Measurements from ENCODE around the gene IL31RA.
"Not testable (repeated sequence)": the region's sequence is repeated elsewhere in the genome, so short reads cannot be mapped to it uniquely, and the experiment has no call there.

The IL31RA gene

DNA sequence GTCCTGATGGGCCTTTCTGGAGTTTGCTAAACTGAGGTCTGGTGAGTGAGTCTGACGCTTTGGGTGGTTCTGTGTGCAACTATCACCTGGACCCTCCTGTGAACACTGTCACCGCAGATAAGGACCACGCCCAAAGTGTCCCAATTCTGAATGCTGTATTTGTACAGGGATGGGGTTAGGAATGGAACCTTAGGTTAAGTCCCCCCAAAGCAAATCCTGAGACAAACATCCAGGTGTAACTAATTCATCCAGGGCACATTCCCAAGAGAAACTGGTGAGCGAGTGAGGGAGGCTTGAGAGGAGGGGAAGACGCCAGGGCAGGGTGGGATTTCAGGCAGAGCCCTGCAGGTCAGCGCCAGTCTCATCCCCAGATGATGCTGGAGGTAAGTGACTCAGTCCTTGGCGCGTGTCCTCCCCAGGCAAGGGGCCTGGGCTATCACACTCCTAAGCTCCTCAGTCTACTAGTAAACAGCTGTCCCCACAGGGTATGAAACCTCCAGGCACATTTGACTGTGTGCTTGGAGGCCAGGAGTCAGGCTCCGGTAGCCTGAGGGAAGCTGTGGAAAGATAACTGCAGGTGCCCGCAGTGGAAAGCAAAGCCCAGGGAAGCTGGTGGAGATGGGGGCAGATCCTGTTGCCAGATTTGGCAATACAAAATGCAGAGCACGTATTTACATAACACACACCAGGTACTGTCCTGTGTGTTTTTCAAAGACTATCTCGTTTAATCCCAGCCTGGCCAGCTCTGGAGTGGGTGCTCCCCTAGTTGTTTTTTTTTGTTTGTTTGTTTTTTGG lies 76.9 kb downstream of the IL31RA start:
- DNase-seq = no peak

DNA sequence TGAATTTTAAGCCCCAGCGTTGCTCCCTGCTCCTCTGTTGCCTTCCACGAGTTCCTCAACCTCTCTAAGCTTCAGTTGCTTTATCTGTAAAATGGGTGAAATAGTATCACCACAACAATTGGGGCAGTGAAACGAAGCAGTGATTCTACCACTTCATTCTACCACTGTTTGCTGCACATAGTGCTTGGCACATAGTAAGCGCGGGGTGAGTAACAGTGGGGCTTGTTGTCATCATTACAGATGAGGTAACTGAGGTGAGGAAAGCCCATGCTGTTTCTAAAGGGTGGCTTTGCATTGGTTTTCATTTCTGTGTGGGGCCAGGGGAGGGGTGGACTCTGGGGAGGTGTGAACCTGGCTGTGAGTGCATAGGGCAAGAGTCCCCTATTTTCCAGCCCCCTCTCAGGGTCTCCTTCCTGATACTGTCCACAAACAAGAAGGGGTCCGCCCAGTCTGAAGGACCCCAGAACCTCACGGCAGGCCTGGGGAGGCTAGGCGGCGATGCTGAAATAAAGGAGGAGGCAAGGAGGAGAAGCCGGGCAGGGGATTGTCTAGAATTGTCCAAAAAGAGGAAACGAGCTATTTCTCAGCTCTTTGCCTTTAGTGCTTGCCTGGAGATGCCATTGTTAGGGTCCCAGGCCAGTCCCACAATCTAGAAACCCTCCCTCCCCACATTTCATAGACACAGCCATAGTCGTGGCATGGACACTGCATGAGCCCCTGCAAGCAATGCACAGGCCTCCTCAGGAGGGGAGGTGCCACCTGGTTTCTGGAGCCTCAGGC lies 78.1 kb downstream of the IL31RA start:
- DNase-seq = no peak

DNA sequence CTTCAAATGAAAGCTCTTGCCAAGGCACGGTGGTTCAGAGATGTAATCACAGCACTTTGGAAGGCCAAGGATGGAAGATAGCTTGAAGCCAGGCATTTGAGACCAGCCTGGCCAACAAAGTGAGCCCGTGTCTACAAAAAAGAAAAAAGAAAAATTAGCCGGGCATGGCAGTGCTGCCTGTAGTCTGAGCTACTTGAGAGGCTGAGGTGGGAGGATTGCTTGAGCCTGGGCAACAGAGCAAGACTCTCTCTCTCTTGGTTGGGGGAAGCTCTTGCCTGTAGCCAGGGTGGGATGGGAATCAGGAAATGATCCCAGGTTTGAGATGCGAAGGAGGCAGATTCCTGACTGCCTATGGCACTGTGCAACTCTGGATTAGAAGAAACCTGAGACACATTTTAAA lies 81.5 kb downstream of the IL31RA start:
- no peak for DNase-seq

DNA sequence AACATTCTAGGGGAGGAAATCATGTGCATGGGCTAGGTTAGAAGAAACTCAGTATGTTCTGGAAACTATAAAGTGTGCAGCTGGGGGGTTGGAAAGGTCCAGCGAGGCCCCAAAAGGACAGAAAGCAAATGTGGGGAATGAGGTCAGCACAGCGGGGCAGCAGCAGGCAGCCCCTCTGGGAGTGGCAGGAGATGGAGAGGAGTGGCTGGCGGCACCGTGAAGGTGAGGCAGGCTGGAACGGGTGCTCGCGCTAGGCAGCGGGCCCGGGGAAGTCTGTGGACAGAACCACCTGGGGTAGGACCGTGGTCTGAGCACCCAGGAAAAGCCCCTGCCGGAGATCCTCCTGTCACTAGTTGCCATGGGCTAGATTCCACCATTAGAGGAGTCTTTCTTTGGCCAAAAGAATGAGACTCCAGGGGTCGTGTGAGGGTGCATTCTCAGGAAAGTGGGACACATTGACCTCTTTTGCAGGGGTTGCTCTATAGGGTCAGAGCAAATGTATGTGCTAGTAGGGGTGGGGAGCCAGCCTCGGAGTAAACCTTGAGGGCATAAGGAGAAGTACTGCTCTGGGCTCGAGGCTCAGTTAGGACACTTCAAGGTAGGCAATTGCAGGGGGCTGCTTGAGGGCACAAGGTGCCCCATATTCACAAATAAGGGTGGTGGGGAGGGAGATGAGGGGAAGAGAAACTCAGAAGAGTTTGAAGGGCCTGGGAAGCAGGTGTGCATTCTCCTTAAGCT lies 82.4 kb downstream of the IL31RA start:
- no peak for DNase-seq

DNA sequence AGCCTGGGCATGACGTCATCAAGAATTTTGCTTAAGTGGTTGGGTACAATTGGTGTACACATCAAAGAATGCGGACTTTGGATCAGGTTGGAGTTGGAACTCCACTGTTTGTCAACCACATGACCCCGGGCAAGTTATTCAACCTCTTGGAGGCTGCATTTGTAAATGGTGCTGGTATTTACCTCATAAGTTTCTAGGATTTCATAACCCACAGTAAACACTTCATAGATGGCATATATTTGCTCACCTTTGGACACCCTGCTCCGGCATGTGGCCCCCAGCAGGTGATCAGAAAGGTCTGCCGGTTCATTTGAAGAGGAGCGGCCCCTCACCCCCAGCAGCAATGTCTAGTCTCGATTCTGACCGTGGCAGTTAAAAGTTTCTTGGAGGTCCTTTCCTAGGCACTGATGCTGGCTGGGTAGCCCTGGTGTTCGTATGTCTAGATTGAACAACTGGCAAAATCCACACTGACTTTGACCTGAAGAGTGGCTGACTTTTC lies 83.0 kb downstream of the IL31RA start:
- DNase-seq = no peak

DNA sequence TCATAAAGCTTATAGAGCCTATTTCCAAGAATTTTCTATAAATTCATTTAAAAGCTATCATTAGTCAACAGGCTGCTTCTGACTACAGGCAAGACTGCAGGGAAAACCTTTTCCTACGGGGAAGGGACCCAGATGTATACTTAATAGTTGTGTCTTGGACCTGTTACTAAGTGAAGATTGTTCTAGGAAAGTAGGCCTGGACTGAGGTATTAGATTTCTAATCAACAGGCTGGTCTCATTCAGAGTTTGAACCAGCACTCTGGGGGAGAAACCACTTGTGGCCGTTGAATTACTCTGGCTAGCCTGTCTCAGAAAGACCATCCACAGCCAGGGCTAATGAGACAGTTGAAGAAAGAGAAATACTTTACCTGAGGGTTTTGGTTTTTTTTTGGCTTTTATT lies 83.6 kb downstream of the IL31RA start:
- no peak for DNase-seq

DNA sequence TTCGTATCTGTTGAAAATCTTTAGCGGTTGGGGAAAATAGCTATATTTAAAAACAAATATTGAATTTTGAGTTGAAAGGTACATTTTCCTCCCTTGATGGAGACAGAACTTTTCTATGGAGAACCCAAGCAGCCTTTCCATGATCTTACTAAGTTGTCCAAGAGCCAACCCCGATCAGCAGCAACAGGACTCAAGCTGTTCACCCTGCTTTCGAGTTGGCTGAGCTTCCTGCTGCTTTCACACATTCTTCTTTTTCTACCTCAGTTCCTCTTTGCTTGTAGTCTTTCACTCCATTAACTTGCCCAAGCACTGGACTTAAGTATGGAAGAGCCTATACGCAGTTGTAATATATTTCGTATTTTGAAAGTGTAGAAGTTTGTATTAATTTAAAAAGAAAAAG lies 84.2 kb downstream of the IL31RA start:
- DNase-seq = no peak

GRCh38 chr5:55936100-55936693 lies 85.0 kb downstream of the IL31RA start:
- DNase-seq = peak; percentile 55 to 83

DNA sequence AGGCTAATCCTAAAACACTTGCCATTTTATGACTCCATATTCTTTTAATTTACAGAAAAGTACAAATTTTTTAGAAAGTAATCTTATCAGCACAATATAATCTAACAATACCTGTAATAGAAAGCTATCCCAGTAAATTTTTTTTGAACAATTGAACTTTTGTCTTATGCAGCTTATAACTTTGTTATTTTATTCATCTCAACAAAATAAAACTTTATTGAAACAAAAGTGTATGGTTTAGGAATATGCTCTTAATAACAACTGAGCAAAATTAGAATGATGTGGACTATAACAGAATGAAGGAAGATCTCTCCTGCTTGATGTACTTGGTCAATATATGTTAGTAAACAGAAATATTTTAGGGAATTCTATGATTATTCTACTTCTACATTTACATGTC lies 86.4 kb downstream of the IL31RA start:
- DNase-seq = not testable (repeated sequence)

DNA sequence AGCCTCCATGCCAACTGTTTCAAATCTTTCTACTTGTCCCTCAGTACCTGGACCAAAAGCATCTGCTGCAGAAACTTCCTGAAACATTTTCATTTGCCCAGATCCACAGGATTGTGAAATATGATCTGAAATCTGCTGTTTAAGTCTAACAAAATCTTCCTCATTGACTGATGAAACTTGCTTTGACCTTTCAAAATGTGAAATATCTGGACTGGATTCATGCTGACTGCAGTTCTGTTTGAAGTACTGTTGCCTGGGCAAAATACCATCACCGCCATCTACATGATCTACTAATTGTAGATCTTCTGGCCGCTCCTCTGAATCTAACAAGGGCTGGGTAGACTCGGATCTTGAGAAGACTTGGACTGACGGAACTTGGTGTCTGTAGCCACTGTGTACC lies 90.0 kb downstream of the IL31RA start:
- not testable (repeated sequence) for DNase-seq

DNA sequence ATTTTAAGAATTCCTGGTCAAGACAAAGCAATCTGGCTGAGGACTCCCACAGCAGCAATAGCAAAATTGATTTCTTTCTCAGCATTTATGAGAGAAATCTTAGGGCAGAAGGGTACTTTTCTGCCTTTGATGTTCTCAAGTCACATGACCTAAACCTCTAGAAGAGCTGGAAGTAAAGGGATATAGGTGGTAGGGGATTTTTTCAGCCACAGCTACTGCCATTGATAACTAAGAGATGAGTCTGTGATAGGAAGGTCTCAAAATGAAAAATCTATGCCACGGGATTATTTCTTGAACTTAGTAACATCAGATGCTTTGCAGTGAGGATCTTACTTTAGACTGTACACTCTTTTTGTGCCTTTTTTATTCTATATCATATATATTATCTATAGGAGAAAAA lies 108.1 kb downstream of the IL31RA start:
- no peak for DNase-seq

DNA sequence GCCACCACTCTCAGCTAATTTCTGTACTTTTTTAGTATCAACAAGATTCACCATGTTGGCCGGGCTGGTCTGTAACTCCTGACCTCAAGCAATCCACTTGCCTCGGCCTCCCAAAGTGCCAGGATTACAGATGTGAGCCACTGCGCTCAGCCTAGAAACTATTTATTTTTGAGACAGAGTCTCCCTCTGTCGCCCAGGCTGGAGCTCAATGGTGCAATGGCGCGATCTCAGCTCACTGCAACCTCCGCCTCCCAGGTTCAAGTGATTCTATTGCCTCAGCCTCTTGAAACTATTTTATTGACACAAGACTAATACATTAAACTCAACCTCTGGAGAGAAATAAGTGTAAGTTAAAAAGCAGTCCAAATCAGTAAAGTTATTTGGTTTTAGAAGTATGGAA lies 109.6 kb downstream of the IL31RA start:
- DNase-seq = no peak

GRCh38 chr5:55965525-55965924 lies 114.4 kb downstream of the IL31RA start:
- no peak for DNase-seq

DNA sequence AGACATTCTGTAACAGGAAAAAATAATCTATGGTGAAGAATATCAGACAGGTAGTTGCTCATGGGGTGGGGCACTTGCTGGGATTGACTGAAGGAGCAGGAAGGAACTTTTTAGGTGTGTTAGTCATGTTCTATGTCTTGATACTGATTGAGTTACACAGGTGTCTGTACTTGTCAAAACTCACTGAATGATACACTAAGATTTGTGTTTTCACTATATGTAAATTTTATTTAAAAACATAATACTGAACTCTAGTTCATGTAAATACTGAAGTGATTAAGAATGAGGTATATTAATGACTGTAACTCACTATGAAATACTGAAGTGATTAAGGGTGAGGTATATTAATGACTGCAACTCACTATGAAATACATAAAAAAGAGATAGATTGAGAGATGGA lies 115.1 kb downstream of the IL31RA start:
- no peak for DNase-seq

DNA sequence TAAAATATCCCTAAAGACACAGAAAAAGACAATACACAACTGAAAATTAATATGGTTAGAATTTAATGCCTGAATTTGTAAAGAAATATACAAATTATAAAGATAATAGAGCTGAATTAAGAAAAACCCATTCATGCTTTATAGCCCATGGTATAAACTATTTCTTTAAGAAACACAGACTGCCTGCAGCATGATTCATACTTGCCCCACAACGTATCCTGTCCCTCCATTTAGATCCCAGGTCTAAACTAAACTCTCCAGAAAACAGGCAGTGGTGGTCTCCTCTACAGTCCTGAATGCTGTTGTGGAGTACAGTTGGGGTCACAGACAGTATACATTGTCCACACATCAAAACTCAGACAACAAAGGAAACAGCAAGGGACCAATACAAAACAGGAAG lies 118.8 kb downstream of the IL31RA start:
- DNase-seq = no peak
